HUES48 (cell line): ENCODE results near the gene RBMS3.

ENCODE experiments used
- H3K27ac ChIP-seq: one replicate; pipeline ENCODE4 v1.7.0; 2013; ENCODE audit warnings: low read depth, low read length, inconsistent platforms
- H3K27me3 ChIP-seq: 2 replicates; pipeline ENCODE4 v1.6.1; 2013; ENCODE audit warnings: mild to moderate bottlenecking, low read length; ENCODE audit not compliant: control insufficient read depth, insufficient read depth
- H3K36me3 ChIP-seq: 2 replicates; pipeline ENCODE4 v1.6.1; 2013; ENCODE audit warnings: low read length; ENCODE audit not compliant: control insufficient read depth, insufficient read depth
- H3K4me1 ChIP-seq: 2 replicates; pipeline ENCODE4 v1.6.1; 2013; ENCODE audit warnings: mild to moderate bottlenecking, low read length; ENCODE audit not compliant: control insufficient read depth, insufficient read depth
- H3K4me3 ChIP-seq: 2 replicates; pipeline ENCODE4 v1.5.1; 2013; ENCODE audit warnings: mild to moderate bottlenecking, low read depth, low read length
- H3K9ac ChIP-seq: 2 replicates; pipeline ENCODE4 v1.6.1; 2013; ENCODE audit warnings: mild to moderate bottlenecking, low read depth, low read length, moderate library complexity
- H3K9me3 ChIP-seq: 2 replicates; pipeline ENCODE4 v1.6.1; 2013; ENCODE audit warnings: low read length; ENCODE audit not compliant: control insufficient read depth, insufficient read depth

RBMS3 gene

DNA sequence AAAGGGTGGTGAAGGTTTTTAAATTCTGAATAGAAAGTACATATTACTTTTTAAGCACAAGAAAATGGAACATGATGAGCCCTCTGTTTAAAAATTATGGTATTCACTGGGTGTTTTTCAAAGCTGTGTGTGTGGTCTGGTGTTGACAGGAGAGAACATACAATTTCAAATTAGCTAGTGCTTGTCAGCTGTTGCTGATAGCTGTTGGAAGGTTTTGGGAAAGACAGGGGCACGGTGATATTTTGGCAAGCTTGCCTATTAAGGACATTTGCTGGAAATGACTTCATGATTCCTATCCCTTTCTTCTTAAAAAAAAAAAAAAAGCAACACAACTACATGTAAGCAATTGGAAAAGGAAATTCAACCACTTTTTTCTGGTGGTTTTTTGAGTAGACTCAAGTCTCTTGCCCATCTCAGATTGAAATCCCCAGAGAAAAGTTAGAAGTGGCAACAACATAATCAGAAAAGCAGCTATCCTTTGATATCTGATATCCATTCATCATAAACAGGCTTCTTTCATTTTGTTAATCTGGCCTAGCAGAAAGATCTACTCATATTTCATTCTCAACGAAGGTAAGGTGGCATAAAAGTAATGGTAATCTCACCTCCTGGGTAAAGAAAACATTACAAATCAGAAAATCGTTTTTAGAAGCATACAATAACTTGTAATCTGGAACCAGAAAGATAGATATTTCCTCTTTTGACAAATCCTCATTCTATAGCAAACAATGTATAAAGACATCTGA is 130.0 kb downstream of the RBMS3 start:
- Histone ChIP-seq H3K4me1 (peaks cover 49% of the 10 kb centered on the region), H3K27ac (no peak overlapping the region), H3K4me3 (no peak overlapping the region), H3K9ac (no peak overlapping the region), H3K27me3 (no peaks in the 10 kb centered on the region), H3K9me3 (no peaks in the 10 kb centered on the region), H3K36me3 (no peaks in the 10 kb centered on the region)

DNA sequence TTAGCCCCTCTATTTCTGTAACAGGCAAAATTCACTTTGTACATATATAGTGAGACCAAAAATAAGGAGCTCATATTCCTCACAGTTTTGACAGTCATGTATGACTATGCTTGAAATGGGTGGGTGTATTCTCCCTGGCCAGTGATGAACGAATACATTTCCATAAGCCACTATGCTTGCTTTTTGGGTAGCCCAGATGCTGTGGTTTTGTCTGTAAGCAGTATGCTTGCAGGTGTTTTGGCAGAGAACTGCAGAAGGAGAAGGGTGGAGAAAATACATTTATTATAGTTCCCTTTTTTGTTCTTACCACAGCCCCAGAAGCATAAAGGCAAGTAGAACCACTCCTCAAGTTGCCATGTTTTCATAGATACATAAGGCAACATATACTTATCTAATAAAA is 131.2 kb downstream of the RBMS3 start:
- Histone ChIP-seq H3K9ac (no peak overlapping the region), H3K27ac (no peak overlapping the region), H3K4me1 (peaks cover 53% of the 10 kb centered on the region), H3K9me3 (no peaks in the 10 kb centered on the region), H3K36me3 (no peaks in the 10 kb centered on the region), H3K4me3 (no peak overlapping the region), H3K27me3 (no peaks in the 10 kb centered on the region)

DNA sequence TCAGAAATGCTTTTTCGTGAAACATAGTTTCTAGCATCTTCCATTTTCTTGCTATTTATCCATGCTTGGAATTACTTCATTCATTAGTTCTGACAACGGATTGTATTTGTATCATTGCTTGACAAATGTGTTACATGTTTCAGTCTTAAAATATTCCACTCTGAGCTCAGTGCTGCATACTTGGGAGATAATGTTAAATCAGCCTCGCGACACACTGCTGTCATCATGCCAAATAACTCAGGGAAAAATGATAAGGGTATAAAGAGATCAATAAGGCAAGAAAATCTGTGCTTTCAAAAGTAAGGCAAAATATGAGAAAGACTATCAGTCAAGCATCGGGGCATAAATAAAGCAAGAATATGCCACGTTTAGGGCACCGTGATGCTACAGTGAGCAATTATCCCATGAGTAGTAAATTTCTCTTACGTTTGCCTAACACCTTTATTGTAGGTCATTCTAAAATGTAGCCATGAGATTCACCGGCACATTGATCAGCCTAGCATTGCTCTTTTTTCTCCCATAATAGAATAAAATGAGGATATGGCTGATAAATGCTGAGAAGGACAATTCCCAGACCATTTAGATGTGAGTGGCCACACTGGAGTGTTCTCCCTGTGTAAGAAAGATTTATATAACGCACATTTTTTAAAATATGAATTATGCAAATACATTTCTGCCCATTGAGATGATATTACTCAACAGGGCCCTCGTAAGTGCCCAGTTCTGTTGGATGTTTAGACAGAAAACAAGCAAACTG is 133.8 kb downstream of the RBMS3 start:
- Histone ChIP-seq H3K36me3 (no peaks in the 10 kb centered on the region), H3K9me3 (no peaks in the 10 kb centered on the region)

DNA sequence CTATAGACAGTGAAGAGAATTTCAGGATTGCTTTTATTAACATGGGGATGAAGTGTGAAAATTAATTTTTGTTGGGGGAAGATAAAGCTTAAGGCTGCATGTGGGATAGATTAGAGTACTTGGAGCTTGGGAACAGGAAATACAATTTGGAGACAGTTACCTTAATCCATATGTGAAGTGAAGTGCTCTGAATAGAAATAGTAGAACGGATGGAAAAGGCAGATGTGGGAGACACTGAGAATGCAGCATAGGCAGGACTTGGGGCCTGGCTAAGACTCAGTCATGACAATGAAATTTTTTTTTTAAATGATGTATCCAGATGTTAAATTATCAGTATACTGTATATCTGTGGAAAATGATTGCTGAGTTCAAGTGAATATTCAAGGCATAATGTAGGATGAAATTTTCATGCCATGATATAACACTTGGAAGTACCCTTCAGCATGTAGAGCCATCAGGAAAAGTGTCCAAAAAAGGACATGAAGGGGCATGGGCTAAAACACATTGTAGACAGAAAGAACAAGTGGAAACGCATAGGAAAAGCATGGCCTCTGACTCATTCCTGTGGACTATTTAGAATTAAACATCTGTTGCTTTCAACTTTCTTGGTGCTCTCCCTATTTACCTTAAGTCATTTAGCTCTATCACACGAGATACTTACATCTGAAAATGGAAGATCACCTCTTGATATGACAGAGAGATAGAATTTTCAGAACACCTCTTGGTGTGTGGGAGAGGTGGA is 134.8 kb downstream of the RBMS3 start:
- Histone ChIP-seq H3K27me3 (no peaks in the 10 kb centered on the region), H3K36me3 (no peaks in the 10 kb centered on the region), H3K9ac (no peak overlapping the region), H3K4me3 (no peak overlapping the region; the same call in 1 of the 2 replicates), H3K27ac (no peak overlapping the region), H3K9me3 (no peaks in the 10 kb centered on the region), H3K4me1 (peaks cover 44% of the 10 kb centered on the region)

More for the DNA sequence above, 133.8 kb downstream of the RBMS3 start:
- no peak overlapping the region for H3K4me3 ChIP-seq
- H3K9ac ChIP-seq: no peak overlapping the region
- no peaks in the 10 kb centered on the region for H3K27me3 ChIP-seq
- no peak overlapping the region for H3K27ac ChIP-seq
- peaks cover 53% of the 10 kb centered on the region for H3K4me1 ChIP-seq

DNA sequence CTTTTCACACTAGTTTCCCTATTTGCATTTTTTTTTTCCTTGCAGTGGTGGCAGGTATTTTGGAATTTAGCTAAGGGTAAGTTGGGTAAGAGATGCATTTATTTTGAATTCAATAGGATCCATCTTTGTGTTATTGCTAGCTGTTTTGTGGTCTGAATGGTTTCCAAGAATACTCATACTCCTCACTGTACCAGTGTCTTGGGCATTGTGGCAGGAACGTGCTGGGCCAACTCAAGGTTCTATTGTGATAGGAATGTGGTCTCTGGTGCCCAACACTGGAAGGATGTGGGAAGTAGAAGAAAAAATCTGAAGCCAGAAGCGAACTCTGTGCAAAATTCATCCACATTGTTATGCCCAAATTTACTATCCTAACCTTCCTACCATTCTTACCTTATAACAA is 135.6 kb downstream of the RBMS3 start:
- Histone ChIP-seq H3K27ac (no peak overlapping the region), H3K4me1 (peaks cover 39% of the 10 kb centered on the region), H3K9me3 (no peaks in the 10 kb centered on the region), H3K4me3 (no peak overlapping the region), H3K9ac (no peak overlapping the region), H3K27me3 (no peaks in the 10 kb centered on the region), H3K36me3 (no peaks in the 10 kb centered on the region)

DNA sequence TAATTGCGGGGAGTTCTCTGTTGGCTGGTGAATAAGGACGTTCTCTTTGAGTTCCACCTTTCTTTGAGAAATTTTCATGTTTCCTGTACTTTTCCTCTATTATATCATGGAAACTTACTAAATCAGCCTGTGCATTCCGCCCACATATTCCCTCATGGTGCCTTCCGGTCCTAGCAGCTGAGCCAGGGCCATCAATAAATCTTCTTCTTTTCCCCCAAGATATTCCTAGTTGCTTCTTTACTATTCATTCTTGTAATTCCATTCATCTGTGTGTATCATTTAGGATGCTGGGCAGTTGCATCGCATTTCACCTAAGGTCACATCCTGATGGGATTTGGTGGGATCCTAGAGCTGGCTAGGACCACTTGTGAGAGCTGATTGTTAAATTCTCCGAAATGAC is 139.2 kb downstream of the RBMS3 start:
- Histone ChIP-seq H3K4me1 (peaks cover 15% of the 10 kb centered on the region), H3K36me3 (no peaks in the 10 kb centered on the region), H3K9me3 (no peaks in the 10 kb centered on the region), H3K27me3 (no peaks in the 10 kb centered on the region), H3K4me3 (no peak overlapping the region), H3K27ac (no peak overlapping the region), H3K9ac (no peak overlapping the region)

DNA sequence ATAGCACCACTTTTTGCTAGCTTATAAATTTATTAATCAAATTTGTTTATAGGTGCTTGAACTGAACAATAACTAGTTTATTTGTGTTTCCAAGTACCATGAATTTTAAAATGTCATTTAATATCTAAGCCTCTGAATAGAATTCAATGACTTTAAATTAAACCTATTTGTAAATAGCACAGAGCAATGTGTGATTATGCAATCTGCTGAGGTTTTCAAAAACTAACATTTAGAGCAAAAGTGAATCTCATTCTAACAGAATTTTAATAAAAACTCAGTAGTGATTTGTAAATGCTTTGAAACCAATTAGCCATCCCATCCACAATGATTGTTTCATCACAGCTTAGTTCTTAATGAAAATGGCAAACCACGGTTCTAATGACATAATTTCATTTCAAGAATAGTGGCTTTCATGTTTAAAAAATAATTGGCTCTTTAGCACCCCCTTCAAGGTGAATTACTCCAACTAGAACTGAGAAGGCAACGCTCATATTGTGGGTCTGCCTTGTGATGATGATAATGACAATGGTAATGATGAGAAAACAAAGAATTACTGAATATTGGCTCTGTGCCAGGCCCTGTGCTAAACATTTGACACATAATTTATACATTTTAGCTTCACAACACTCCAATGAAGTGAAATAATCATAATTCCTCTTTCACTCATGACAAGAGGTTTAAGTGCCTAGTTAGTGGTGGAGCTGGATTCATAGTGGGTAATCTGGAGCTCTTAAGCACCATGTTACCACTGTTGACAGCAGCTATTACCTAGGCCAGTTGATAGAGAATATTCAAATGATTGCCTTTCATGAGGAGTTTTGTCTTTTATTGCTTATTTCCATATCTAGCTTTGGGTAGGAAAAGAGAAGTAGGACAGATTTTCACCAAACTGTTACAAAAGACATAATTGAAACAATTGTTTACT is 145.7 kb downstream of the RBMS3 start:
- H3K4me3 ChIP-seq: no peak overlapping the region
- no peak overlapping the region for H3K9ac ChIP-seq
- H3K27me3 ChIP-seq: no peaks in the 10 kb centered on the region
- no peaks in the 10 kb centered on the region for H3K9me3 ChIP-seq
- peaks cover 27% of the 10 kb centered on the region for H3K4me1 ChIP-seq
- H3K27ac ChIP-seq: no peak overlapping the region
- no peaks in the 10 kb centered on the region for H3K36me3 ChIP-seq

DNA sequence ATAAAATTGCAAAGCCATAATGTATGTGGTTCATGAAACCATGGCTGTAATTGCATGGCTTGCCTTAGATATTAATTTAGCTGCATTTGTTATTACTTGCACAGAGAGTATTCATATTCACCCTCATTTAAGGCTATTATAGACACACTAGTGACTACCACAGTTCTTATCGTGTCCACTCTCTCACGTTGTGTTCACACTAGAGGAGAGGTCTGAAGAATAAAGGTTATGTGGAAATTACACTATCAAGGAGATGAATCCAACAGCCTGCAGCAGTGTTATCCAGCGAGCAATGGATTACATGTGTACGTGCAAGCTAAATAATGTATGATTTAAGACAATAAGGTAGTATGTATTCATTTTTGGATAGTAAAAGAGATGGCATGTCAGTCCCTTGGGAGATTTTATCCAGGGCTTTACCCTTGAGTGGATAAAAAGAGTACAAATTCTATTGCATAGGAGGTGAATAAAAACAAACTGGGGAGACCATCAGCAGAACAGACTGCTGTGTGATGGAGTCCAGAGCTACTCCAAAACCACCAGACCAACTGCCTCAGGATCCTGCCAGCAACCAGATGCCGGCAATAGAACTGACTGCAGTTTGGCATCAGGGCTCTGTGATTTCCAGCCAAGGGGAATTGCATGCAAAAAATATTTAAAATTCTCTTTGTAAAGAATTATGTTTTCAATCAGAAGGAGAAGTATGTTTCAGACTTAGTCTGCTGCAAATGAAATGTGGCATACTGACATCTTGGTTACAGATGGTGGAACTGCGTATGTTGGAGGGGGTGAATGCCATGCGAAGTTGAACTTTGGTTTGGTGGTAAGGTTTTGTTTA is 146.6 kb downstream of the RBMS3 start:
- H3K9ac ChIP-seq: no peak overlapping the region
- H3K9me3 ChIP-seq: no peaks in the 10 kb centered on the region
- H3K27ac ChIP-seq: no peak overlapping the region
- H3K4me1 ChIP-seq: peaks cover 27% of the 10 kb centered on the region
- no peak overlapping the region for H3K4me3 ChIP-seq
- no peaks in the 10 kb centered on the region for H3K36me3 ChIP-seq
- no peaks in the 10 kb centered on the region for H3K27me3 ChIP-seq

DNA sequence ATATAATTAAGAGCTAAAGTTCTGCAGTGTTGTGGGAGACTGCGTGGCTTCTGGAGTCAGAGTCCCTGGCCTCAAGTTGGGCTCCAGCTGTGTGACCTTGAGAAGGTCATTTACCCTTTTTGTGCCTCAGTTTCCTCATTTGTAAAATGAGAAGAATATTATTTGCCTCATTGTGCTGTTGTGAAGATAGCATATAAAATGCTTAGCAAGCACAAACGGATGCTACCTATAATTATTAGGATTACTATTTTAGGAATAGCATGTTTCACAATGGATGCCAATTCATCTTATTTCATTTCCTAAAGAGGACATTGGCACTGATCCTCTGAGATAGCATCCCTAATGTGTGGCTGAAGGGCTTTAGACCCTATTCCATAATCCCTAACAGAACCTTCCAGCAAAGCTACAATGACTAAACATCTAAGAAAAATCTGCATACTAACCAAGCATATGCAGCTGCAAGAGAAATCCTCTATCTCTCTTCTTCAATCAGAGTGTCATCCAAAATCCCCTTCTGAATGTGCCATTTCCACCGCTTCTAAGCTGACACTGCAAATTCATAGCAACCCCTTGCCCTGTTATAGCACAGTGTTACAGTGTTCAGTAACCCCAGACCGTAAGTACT is 148.3 kb downstream of the RBMS3 start:
- H3K4me1 ChIP-seq: peaks cover 27% of the 10 kb centered on the region
- H3K4me3 ChIP-seq: no peak overlapping the region
- H3K9me3 ChIP-seq: no peaks in the 10 kb centered on the region

More for the DNA sequence above, 148.3 kb downstream of the RBMS3 start:
- no peaks in the 10 kb centered on the region for H3K36me3 ChIP-seq
- no peak overlapping the region for H3K9ac ChIP-seq
- H3K27me3 ChIP-seq: no peaks in the 10 kb centered on the region
- H3K27ac ChIP-seq: peak overlapping the region; percentile 14
